ENCODE measurements around the gene DDX52. TPM values are rescaled to one million over a fixed set of nuclear protein-coding genes. Genes with fewer than 3 reads are reported as not detected.

DDX52 gene
- total and polyA plus RNA-seq, 11 donors = 6.7 to 20.9 (median 13.9) TPM

DNA sequence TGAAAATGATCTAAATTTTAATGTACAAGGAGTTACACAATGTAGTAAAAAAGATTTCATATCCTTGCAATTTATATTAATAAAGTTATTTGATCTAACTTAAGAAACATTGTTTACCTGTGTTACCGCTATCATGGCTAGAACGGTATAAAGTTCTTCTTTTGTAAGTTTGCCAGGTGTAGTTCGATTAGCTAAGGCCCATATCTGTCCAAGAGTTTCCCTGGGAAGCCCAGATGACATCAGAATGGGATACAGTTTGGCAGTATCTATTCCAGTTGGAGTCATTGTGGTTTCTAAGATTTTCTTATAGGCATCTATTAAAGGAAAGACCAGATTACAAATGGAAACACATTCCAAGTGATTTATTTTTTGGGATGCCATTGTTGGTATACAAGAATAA is 71.6 kb downstream of the DDX52 start:
- H3K4me1 ChIP-seq = peaks cover 0 to 4% (median 0%) of the 10 kb centered on the region in 12 donors
- H3K9me3 ChIP-seq = peaks cover 0 to 14% (median 2%) of the 10 kb centered on the region in 12 donors
- no peaks in the 10 kb centered on the region for H3K27me3 ChIP-seq
- H3K4me3 ChIP-seq = no peak overlapping the region
- intact Hi-C loops (cut with DNase I) = no loop called here
- H3K27ac ChIP-seq = no peak overlapping the region
- no peak for ATAC-seq
- TF ChIP-seq POLR2A (IDR thresholded peaks at IDR 0.05) = no peak
- no peak for TF ChIP-seq CTCF (IDR thresholded peaks at IDR 0.05)
- peaks cover 0 to 100% (median 93%) of the 10 kb centered on the region in 9 donors for H3K36me3 ChIP-seq
- DNase-seq = no peak
- WGBS, 4 donors = 75 to 90% (median 79%) methylated on average over 3 of the region's 3 CpGs

- peak in 4 of 5 donors; percentile 21 to 55 (median 34) for DNase-seq
- Histone ChIP-seq H3K4me3 (no peak overlapping the region), H3K4me1 (peaks cover 0 to 4% (median 0%) of the 10 kb centered on the region in 12 donors), H3K27ac (no peak overlapping the region), H3K27me3 (no peaks in the 10 kb centered on the region), H3K36me3 (peaks cover 0 to 92% (median 85%) of the 10 kb centered on the region in 9 donors), H3K9me3 (peaks cover 0 to 14% (median 2%) of the 10 kb centered on the region in 12 donors)
- peak; percentile 56 to 88 (median 68) for ATAC-seq
- intact Hi-C loops (cut with DNase I) = no loop called here
- TF ChIP-seq CTCF (IDR thresholded peaks at IDR 0.05) (peak; percentile 33 to 60 (median 47)), POLR2A (IDR thresholded peaks at IDR 0.05) (no peak)
- WGBS, 4 donors = 78 to 87% (median 80%) methylated on average over 8 of the region's 8 CpGs
These were observed 72.6 kb downstream of the DDX52 start for GRCh38 chr17:37570527-37571093.

GRCh38 chr17:37568350-37569053 is 74.7 kb downstream of the DDX52 start:
- H3K36me3 ChIP-seq = peaks cover 0 to 88% (median 81%) of the 10 kb centered on the region in 9 donors
- H3K9me3 ChIP-seq = no peaks in the 10 kb centered on the region
- TF ChIP-seq POLR2A (IDR thresholded peaks at IDR 0.05) (no peak), CTCF (IDR thresholded peaks at IDR 0.05) (no peak)
- H3K27ac ChIP-seq = no peak overlapping the region
- ATAC-seq (no peak), DNase-seq (no peak)
- no peaks in the 10 kb centered on the region for H3K27me3 ChIP-seq
- WGBS, 4 donors = 94 to 98% (median 96%) methylated on average over 2 of the region's 2 CpGs
- intact Hi-C loops (cut with DNase I) = no loop called here
- peaks cover 0 to 4% (median 0%) of the 10 kb centered on the region in 12 donors for H3K4me1 ChIP-seq
- H3K4me3 ChIP-seq = no peak overlapping the region

DNA sequence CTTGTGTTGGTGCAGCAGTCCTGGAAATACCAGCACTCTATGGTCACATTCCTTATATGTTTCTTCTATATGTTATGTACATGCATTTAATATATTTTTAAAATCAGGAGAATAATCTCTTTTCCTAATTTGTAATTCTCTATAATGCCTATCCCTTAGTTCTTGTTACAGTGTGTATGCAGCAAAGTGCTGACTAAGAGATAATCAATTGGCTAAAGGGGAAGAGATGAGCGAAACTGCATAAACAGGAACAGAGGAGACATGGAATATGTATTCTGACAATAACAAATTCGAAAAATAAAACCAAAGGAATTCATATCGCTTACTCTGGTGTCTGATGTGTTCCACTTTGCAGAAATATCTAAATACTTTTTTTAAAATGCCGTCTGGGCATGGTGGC is 75.7 kb downstream of the DDX52 start:
- H3K27me3 ChIP-seq = no peaks in the 10 kb centered on the region
- TF ChIP-seq CTCF (IDR thresholded peaks at IDR 0.05) (no peak), POLR2A (IDR thresholded peaks at IDR 0.05) (no peak)
- DNase-seq (no peak), ATAC-seq (no peak)
- H3K4me1 ChIP-seq = peaks cover 0 to 4% (median 0%) of the 10 kb centered on the region in 12 donors
- 87 to 93% (median 91%) methylated on average over 4 of the region's 4 CpGs for WGBS, 4 donors
- intact Hi-C loops (cut with DNase I) = no loop called here
- peak overlapping the region in 1 of 12 donors; percentile 69 for H3K27ac ChIP-seq
- H3K9me3 ChIP-seq = no peaks in the 10 kb centered on the region
- H3K36me3 ChIP-seq = peaks cover 0 to 88% (median 81%) of the 10 kb centered on the region in 9 donors
- H3K4me3 ChIP-seq = no peak overlapping the region

Data from heart left ventricle (tissue), 16 donors.